OCI-LY7 (cell line): ENCODE data around the gene CNTNAP3.
"Not testable (repeated sequence)": the region's sequence is repeated elsewhere in the genome, so short reads cannot be mapped to it uniquely, and the experiment has no call there.

Source experiments
- CTCF ChIP-seq: fragments of 200-600 bp; sonication (generic); conservative IDR thresholded peaks from 2 replicates; pipeline ENCODE4 v1.5.1; 2014; ENCODE audit warnings: mild to moderate bottlenecking, antibody characterized with exemption, low read length, moderate library complexity, mixed read lengths
- EZH2phosphoT487 ChIP-seq: fragments of 200-600 bp; sonication (generic); IDR thresholded peaks from 2 replicates; pipeline ENCODE4 v1.6.1; 2018; ENCODE audit warnings: low read depth, borderline replicate concordance, mild to moderate bottlenecking, mixed run types, antibody characterized with exemption, low read length, moderate library complexity, mixed read lengths

- TF ChIP-seq EZH2phosphoT487, CTCF: not testable (repeated sequence)
These were observed 254.1 kb downstream of the CNTNAP3 start for GRCh38 chr9:39033849-39034248.
